B cell (primary cell): ENCODE results near the gene KDM1B. TPM values are rescaled to one million over a fixed set of nuclear protein-coding genes. Genes with fewer than 3 reads are reported as not detected.
"Not testable (repeated sequence)": the region's sequence is repeated elsewhere in the genome, so short reads cannot be mapped to it uniquely, and the experiment has no call there.

Source experiments
- ATAC-seq: fragments of 200-7000 bp; cut with Tn5 transposase; one replicate; pipeline ENCODE4 v1.10.0; 2021; ENCODE audit warnings: low read depth, mild to moderate bottlenecking, moderate number of reproducible peaks, moderate library complexity
- CTCF ChIA-PET: fragments of 350-600 bp; sonication (Branson Sonifier 250); formaldehyde crosslinking; loops from one replicate; lab custom pipeline; 2021; ENCODE audit warnings: antibody characterized with exemption, inconsistent platforms; lab: Charles Lee
- POLR2A ChIA-PET: fragments of 350-600 bp; sonication (Branson Sonifier 250); formaldehyde crosslinking; loops from one replicate; lab custom pipeline; 2021; ENCODE audit warnings: antibody characterized with exemption; lab: Charles Lee
- DNase-seq: peaks from one replicate; pipeline ENCODE4 v3.0.0; 2013
- H2AFZ ChIP-seq: 2 replicates; pipeline ENCODE4 v1.6.1; 2012; ENCODE audit warnings: mild to moderate bottlenecking, low read depth, low read length; ENCODE audit not compliant: insufficient read depth, poor library complexity, severe bottlenecking
- H3K27ac ChIP-seq, 2 donors: 1 replicate in 1 of 2; 2 replicates in 1 of 2; pipeline ENCODE4 v1.5.1; 2012 to 2013; ENCODE audit warnings: low read length in 2 of 2, mild to moderate bottlenecking in 2 of 2, moderate library complexity in 1 of 2
- H3K27me3 ChIP-seq, 4 experiments: fragments of 200-600 bp in 1 of 4; sonication (generic) in 1 of 4; replicated peaks in 1 of 4; 1 replicate in 2 of 4; 2 replicates in 2 of 4; pipeline versions ENCODE4 v1.6.1 to v1.7.0; 2013 to 2016; ENCODE audit warnings: low read length in 3 of 4, mild to moderate bottlenecking in 2 of 4, mixed read lengths in 1 of 4, moderate library complexity in 1 of 4; ENCODE audit not compliant: insufficient read depth in 4 of 4, control insufficient read depth in 3 of 4; ENCODE audit errors: control extremely low read depth in 1 of 4
- H3K36me3 ChIP-seq, 2 experiments: replicated peaks in 1 of 2; 1 replicate in 1 of 2; 2 replicates in 1 of 2; pipeline versions ENCODE4 v1.6.1 to v1.7.1; 2013; ENCODE audit warnings: low read length in 1 of 2; ENCODE audit not compliant: insufficient read depth in 2 of 2, control insufficient read depth in 1 of 2; ENCODE audit errors: control extremely low read depth in 1 of 2, extremely low read depth in 1 of 2
- H3K4me1 ChIP-seq, 2 donors: fragments of 200-600 bp in 1 of 2; sonication (generic) in 1 of 2; 1 replicate in 1 of 2; 2 replicates in 1 of 2; pipeline versions ENCODE4 v1.5.1 to v1.6.1; 2013 to 2017; ENCODE audit warnings: low read length in 2 of 2; ENCODE audit not compliant: control insufficient read depth in 2 of 2, insufficient read depth in 2 of 2
- H3K4me2 ChIP-seq: replicated peaks from 2 replicates; pipeline ENCODE3; 2012; ENCODE audit warnings: mild to moderate bottlenecking, low read depth, low read length; ENCODE audit not compliant: poor library complexity, severe bottlenecking
- H3K4me3 ChIP-seq, 5 experiments: fragments of 200-600 bp in 1 of 5; sonication (generic) in 1 of 5; 1 replicate in 3 of 5; 2 replicates in 2 of 5; pipeline versions ENCODE4 v1.5.1 to v1.7.0; 2011 to 2016; ENCODE audit warnings: low read length in 4 of 5, mild to moderate bottlenecking in 4 of 5, low read depth in 2 of 5, control low read depth in 1 of 5, moderate library complexity in 1 of 5; ENCODE audit not compliant: insufficient read depth in 1 of 5; ENCODE audit errors: control extremely low read depth in 1 of 5, extremely low read depth in 1 of 5
- H3K79me2 ChIP-seq: fragments of 200-600 bp; sonication (generic); one replicate; pipeline ENCODE4 v1.6.0; 2016; ENCODE audit warnings: low read length; ENCODE audit not compliant: control insufficient read depth, insufficient read depth
- H3K9ac ChIP-seq: fragments of 200-600 bp; sonication (generic); 2 replicates; pipeline ENCODE4 v1.6.1; 2017; ENCODE audit warnings: mild to moderate bottlenecking, low read length, moderate library complexity
- H3K9me3 ChIP-seq, 3 donors: one replicate each; pipeline versions ENCODE4 v1.6.1 to v1.7.1; 2013; ENCODE audit warnings: low read length in 2 of 3; ENCODE audit not compliant: control insufficient read depth in 2 of 3, insufficient read depth in 1 of 3; ENCODE audit errors: control extremely low read depth in 1 of 3
- H4K20me1 ChIP-seq: 2 replicates; pipeline ENCODE4 v1.6.0; 2012; ENCODE audit warnings: mild to moderate bottlenecking, low read length; ENCODE audit not compliant: insufficient read depth, control insufficient read depth, poor library complexity, severe bottlenecking
- H3K27ac Mint-ChIP-seq: one replicate; pipeline ENCODE4 v1.8.0; 2021; ENCODE audit warnings: mixed read lengths
- H3K27me3 Mint-ChIP-seq: one replicate; pipeline ENCODE4 v1.8.0; 2021; ENCODE audit warnings: mixed read lengths
- H3K4me1 Mint-ChIP-seq: one replicate; pipeline ENCODE4 v1.8.0; 2021; ENCODE audit warnings: mixed read lengths
- H3K4me3 Mint-ChIP-seq: one replicate; pipeline ENCODE4 v1.8.0; 2021; ENCODE audit warnings: mixed read lengths
- H3K9me3 Mint-ChIP-seq: one replicate; pipeline ENCODE4 v1.8.0; 2022; ENCODE audit warnings: mixed read lengths; ENCODE audit not compliant: insufficient read depth
- EZH2 ChIP-seq: IDR thresholded peaks from 2 replicates; pipeline ENCODE4 v1.6.1; 2012; ENCODE audit warnings: borderline replicate concordance, low read depth, mild to moderate bottlenecking, moderate library complexity, low read length; ENCODE audit not compliant: insufficient read depth, poor library complexity, severe bottlenecking
- WGBS: methylation state at CpG from one replicate; pipeline ENCODE4 v1.1.5; 2013; ENCODE audit warnings: missing lambda C conversion rate; ENCODE audit not compliant: insufficient coverage; 5-methylcytosine and 5-hydroxymethylcytosine counted together
- intact Hi-C: fragments of 100-400 bp; cut with micrococcal nuclease; formaldehyde crosslinking; loops from one replicate; pipeline ENCODE4 v1.10.0; 2022
- polyA plus RNA-seq: library from polyadenylated mRNA; depleted of rRNA; stranded (reverse); fragments of >200 nt; gene quantifications from 2 replicates; pipeline ENCODE4 v1.2.3, GENCODE V29; 2012
- total RNA-seq, 2 donors: library from RNA; stranded (reverse); fragments of 120-200 nt in 1 of 2; gene quantifications; 1 replicate in 1 of 2; 2 replicates in 1 of 2; pipeline versions ENCODE4 v1.2.3 to v1.2.4, GENCODE V29; 2013 to 2022
- TF ChIP-seq, protein P1 (sequence below): fragments of 200-600 bp; IDR thresholded peaks from one replicate; pipeline ENCODE4 v1.8.0; 2022; ENCODE audit warnings: antibody characterized with exemption, mild to moderate bottlenecking

KDM1B gene
- total and polyA plus RNA-seq, 2 donors (not counting 1 experiment from before 2014, with no cell fraction given): 10.9 to 16.0 TPM

DNA sequence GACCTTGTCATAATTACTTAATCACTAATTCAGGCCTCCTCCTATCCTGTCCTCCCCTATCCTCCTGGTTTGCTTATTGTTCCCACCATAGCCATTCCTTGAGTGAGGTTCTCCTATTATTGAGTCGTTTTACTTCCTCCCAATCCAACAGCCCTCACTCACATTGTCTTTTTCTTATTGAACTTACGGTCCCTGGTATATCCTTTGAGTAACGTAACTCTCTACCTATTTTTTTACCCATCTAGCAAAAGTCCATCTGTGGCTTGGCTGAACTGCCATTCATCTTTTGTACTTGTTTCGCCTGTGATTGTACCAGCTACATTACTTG is 66.0 kb downstream of the KDM1B start:
- Histone ChIP-seq H3K9ac (no peak overlapping the region), H3K36me3 (peaks cover 18 to 52% of the 10 kb centered on the region in 2 experiments), H3K4me3 (no peak overlapping the region), H3K4me2 (no peak overlapping the region), H4K20me1 (no peaks in the 10 kb centered on the region), H3K9me3 (no peaks in the 10 kb centered on the region), H3K27ac (no peak overlapping the region), H3K79me2 (no peaks in the 10 kb centered on the region), H3K4me1 (peaks cover 2% of the 10 kb centered on the region in 2 donors), H2AFZ (no peak overlapping the region), H3K27me3 (no peaks in the 10 kb centered on the region)
- no peak for DNase-seq
- no peak for ATAC-seq
- Mint-ChIP-seq H3K27ac (no peak overlapping the region), H3K4me3 (no peak overlapping the region), H3K27me3 (no peaks in the 10 kb centered on the region), H3K4me1 (peaks cover 4% of the 10 kb centered on the region), H3K9me3 (no peaks in the 10 kb centered on the region)
- TF ChIP-seq, protein P1, sequence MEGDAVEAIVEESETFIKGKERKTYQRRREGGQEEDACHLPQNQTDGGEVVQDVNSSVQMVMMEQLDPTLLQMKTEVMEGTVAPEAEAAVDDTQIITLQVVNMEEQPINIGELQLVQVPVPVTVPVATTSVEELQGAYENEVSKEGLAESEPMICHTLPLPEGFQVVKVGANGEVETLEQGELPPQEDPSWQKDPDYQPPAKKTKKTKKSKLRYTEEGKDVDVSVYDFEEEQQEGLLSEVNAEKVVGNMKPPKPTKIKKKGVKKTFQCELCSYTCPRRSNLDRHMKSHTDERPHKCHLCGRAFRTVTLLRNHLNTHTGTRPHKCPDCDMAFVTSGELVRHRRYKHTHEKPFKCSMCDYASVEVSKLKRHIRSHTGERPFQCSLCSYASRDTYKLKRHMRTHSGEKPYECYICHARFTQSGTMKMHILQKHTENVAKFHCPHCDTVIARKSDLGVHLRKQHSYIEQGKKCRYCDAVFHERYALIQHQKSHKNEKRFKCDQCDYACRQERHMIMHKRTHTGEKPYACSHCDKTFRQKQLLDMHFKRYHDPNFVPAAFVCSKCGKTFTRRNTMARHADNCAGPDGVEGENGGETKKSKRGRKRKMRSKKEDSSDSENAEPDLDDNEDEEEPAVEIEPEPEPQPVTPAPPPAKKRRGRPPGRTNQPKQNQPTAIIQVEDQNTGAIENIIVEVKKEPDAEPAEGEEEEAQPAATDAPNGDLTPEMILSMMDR: no peak
- no peak for TF ChIP-seq EZH2
- intact Hi-C loops: loop anchor here (5.0 kb wide), 1 partner anchor 41 kb away; the partner anchor contains the start of gene DEK
- POLR2A ChIA-PET: no interaction called here
- CTCF ChIA-PET: no interaction called here
- WGBS: 89% methylated on average over 1 of the region's 4 CpGs

DNA sequence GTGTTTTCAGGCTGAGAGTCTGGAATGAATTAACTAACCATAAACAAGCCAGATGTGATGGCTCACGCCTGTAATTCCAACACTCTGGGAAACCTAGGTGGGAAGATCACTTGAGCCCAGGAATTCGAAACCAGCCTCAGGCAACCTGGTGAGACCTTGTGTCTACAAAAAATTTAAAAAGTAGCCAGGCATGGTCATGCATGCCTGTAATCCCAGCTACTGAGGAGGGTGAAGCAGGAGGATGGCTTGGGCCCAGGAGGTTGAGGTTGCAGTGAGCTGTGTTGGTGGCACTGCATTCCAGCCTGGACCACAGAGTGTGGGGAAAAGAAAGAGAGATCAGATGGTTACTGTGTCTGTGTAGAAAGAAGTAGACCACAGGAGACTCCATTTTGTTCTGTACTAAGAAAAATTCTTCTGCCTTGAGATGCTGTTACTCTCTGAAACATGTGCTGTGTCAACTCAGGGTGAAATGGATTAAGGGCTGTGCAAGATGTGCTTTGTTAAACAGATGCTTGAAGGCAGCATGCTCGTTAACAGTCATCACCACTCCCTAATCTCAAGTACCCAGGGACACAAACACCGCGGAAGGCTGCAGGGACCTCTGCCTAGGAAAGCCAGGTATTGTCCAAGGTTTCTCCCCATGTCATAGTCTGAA is 71.4 kb downstream of the KDM1B start:
- 83% methylated on average over 2 of the region's 5 CpGs for WGBS
- H3K4me2 ChIP-seq, H3K27ac ChIP-seq, POLR2A ChIA-PET, CTCF ChIA-PET, H3K9me3 ChIP-seq, H3K27me3 ChIP-seq, ATAC-seq, intact Hi-C loops, H3K4me1 Mint-ChIP-seq, H4K20me1 ChIP-seq, H3K4me3 ChIP-seq, H3K9ac ChIP-seq, H3K4me3 Mint-ChIP-seq, H3K79me2 ChIP-seq, H2AFZ ChIP-seq, DNase-seq, H3K4me1 ChIP-seq, H3K27me3 Mint-ChIP-seq: not testable (repeated sequence)
- H3K27ac Mint-ChIP-seq: peak overlapping the region; percentile 20
- peaks cover 12% of the 10 kb centered on the region for H3K9me3 Mint-ChIP-seq
- peaks cover 5 to 52% of the 10 kb centered on the region in 2 experiments for H3K36me3 ChIP-seq

DNA sequence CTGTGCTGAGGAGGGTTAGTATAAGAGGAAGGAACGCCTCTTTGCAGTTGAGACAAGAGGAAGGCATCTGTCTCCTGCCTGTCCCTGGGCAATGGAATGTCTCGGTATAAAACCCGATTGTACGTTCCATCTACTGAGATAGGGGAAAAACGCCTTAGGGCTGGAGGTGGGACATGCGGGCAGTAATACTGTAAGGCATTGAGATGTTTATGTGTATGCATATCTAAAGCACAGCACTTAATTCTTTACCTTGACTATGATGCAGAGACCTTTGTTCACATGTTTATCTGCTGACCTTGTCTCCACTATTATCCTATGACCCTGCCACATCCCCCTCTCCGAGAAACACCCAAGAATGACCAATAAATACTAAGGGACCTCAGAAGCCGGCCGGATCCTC is 71.9 kb downstream of the KDM1B start:
- peaks cover 12% of the 10 kb centered on the region for H3K9me3 Mint-ChIP-seq
- H4K20me1 ChIP-seq, H3K79me2 ChIP-seq, POLR2A ChIA-PET, H2AFZ ChIP-seq, CTCF ChIA-PET, H3K9ac ChIP-seq, H3K9me3 ChIP-seq, ATAC-seq, H3K4me1 ChIP-seq, H3K27me3 Mint-ChIP-seq, H3K4me3 ChIP-seq, H3K4me2 ChIP-seq, H3K4me3 Mint-ChIP-seq, H3K4me1 Mint-ChIP-seq, H3K27me3 ChIP-seq, H3K27ac ChIP-seq, intact Hi-C loops, DNase-seq: not testable (repeated sequence)
- peak overlapping the region; percentile 20 for H3K27ac Mint-ChIP-seq
- 98% methylated on average over 3 of the region's 9 CpGs for WGBS
- H3K36me3 ChIP-seq: peaks cover 4 to 50% of the 10 kb centered on the region in 2 experiments
